ENCODE measurements around the gene CTNND1.

CTNND1 gene

DNA sequence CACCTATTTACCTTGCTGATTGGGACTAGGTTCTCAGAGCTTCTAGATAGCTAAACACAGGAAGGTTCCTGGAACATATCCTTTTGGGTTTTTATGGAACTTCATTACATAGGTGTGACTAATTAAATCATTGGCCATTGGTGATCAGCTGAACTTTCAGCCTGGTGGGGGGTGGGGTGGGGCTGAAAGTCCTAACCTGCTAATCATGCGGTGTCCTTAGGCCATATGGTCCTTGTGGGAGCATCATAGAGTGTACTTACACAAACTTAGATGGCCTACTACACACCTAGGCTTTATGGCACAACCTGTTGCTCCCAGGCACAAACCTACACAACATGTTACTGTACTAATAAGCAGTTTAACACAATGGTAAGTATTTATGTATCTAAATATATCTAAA, 28.9 kb upstream of the CTNND1 start:
- H3K18ac ChIP-seq (ENCODE audit: low read length): no peak overlapping the region
- no peak overlapping the region for H2AK5ac ChIP-seq (ENCODE audit: low read length)
- H4K8ac ChIP-seq (ENCODE audit: low read depth, low read length): no peak overlapping the region
- H4K91ac ChIP-seq (ENCODE audit: low read depth, low read length): no peak overlapping the region
- H4K12ac ChIP-seq (ENCODE audit: low read depth, low read length): no peak overlapping the region
- H3K79me2 ChIP-seq (ENCODE audit: control insufficient read depth, insufficient read depth, low read length, poor library complexity): no peaks in the 10 kb centered on the region
- no CpG with 5 or more reads among the region's 1 CpG for WGBS (ENCODE audit: extremely low coverage, insufficient coverage, insufficient read length)
- H3K79me1 ChIP-seq (ENCODE audit: low read length): no peaks in the 10 kb centered on the region
- no peak overlapping the region for H3K23ac ChIP-seq (ENCODE audit: low read length)
- no peak overlapping the region for H3K27ac ChIP-seq (ENCODE audit: low read depth, low read length)
- H3K14ac ChIP-seq (ENCODE audit: low read length): no peak overlapping the region
- DNase-seq: no peak
- peaks cover under 1 to 4% of the 10 kb centered on the region in 2 experiments for H3K36me3 ChIP-seq (ENCODE audit: control insufficient read depth in 1 of 2, insufficient read depth in 2 of 2, low read length in 2 of 2)
- no peaks in the 10 kb centered on the region for H3K4me1 ChIP-seq (ENCODE audit: control insufficient read depth in 1 of 2, insufficient read depth in 2 of 2, low read length in 2 of 2)
- no peaks in the 10 kb centered on the region for H3K9me3 ChIP-seq (ENCODE audit: insufficient read depth, low read depth, low read length)
- no peak overlapping the region for H2BK5ac ChIP-seq (ENCODE audit: low read depth, low read length, poor library complexity)
- no peak overlapping the region for H3K4me3 ChIP-seq (ENCODE audit: low read depth, low read length)
- no peaks in the 10 kb centered on the region for H3K27me3 ChIP-seq (ENCODE audit: insufficient read depth, low read length)
- H2AFZ ChIP-seq (ENCODE audit: insufficient read depth, low read length, poor library complexity): no peak overlapping the region
- no peak overlapping the region for H2BK120ac ChIP-seq (ENCODE audit: insufficient read depth, low read length, poor library complexity)
- H3K9ac ChIP-seq (ENCODE audit: low read length): no peak overlapping the region
- H2BK12ac ChIP-seq (ENCODE audit: low read length): no peak overlapping the region
- peak overlapping the region; percentile 52 for H3K4ac ChIP-seq (ENCODE audit: low read depth, low read length)
- H3K4me2 ChIP-seq (ENCODE audit: low read length): no peak overlapping the region

DNA sequence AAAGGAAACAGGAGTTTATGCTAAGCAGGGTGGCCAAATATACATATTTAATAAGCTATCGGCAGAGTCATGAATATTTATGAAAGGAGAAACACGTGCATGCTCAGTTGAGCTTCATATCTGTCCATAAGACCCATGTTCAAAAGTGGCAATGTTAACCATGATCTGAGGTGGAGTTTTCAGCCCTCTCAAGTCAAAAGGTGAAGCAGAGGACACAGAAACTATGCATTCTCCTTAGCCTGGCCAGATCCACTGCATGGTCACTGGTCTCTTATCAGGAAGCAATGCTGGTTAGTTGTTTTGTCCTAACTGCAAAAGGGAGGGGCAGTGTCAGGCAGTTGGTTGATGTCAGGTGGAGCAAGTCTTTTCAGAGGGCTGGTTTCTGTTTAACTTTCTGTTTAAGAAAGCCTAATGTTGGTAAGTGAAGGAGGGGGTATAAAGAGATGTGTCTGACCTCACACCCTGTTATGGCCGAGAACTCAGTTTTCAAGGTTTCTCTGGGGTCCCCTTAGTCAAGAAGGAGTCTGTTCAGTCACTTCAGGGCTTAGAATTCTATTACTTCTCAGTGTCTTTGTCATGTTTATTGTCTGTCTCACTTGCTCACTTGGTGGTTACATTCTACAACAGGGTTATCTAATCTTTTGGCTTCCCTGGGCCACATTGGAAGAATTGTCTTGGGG, 25.8 kb upstream of the CTNND1 start:
- Histone ChIP-seq H3K4me2 (ENCODE audit: low read length) (no peak overlapping the region), H3K14ac (ENCODE audit: low read length) (no peak overlapping the region), H2BK120ac (ENCODE audit: insufficient read depth, low read length, poor library complexity) (no peak overlapping the region), H2AK5ac (ENCODE audit: low read length) (no peak overlapping the region), H4K8ac (ENCODE audit: low read depth, low read length) (no peak overlapping the region), H2BK5ac (ENCODE audit: low read depth, low read length, poor library complexity) (no peak overlapping the region), H3K4me3 (ENCODE audit: low read depth, low read length) (no peak overlapping the region), H3K27ac (ENCODE audit: low read depth, low read length) (no peak overlapping the region), H3K9ac (ENCODE audit: low read length) (peak overlapping the region; percentile 7), H4K91ac (ENCODE audit: low read depth, low read length) (no peak overlapping the region), H3K36me3 (ENCODE audit: control insufficient read depth in 1 of 2, insufficient read depth in 2 of 2, low read length in 2 of 2) (peaks cover 7 to 12% of the 10 kb centered on the region in 2 experiments), H3K23ac (ENCODE audit: low read length) (no peak overlapping the region), H4K12ac (ENCODE audit: low read depth, low read length) (peak overlapping the region; percentile 20), H3K4me1 (ENCODE audit: control insufficient read depth in 1 of 2, insufficient read depth in 2 of 2, low read length in 2 of 2) (peaks cover 0 to under 1% of the 10 kb centered on the region in 2 experiments), H3K27me3 (ENCODE audit: insufficient read depth, low read length) (no peaks in the 10 kb centered on the region), H3K79me2 (ENCODE audit: control insufficient read depth, insufficient read depth, low read length, poor library complexity) (no peaks in the 10 kb centered on the region), H3K18ac (ENCODE audit: low read length) (no peak overlapping the region), H2AFZ (ENCODE audit: insufficient read depth, low read length, poor library complexity) (no peak overlapping the region), H2BK12ac (ENCODE audit: low read length) (no peak overlapping the region), H3K9me3 (ENCODE audit: insufficient read depth, low read depth, low read length) (no peaks in the 10 kb centered on the region), H3K79me1 (ENCODE audit: low read length) (no peaks in the 10 kb centered on the region), H3K4ac (ENCODE audit: low read depth, low read length) (no peak overlapping the region)
- DNase-seq: no peak
- WGBS (ENCODE audit: extremely low coverage, insufficient coverage, insufficient read length): no CpG with 5 or more reads among the region's 3 CpGs

DNA sequence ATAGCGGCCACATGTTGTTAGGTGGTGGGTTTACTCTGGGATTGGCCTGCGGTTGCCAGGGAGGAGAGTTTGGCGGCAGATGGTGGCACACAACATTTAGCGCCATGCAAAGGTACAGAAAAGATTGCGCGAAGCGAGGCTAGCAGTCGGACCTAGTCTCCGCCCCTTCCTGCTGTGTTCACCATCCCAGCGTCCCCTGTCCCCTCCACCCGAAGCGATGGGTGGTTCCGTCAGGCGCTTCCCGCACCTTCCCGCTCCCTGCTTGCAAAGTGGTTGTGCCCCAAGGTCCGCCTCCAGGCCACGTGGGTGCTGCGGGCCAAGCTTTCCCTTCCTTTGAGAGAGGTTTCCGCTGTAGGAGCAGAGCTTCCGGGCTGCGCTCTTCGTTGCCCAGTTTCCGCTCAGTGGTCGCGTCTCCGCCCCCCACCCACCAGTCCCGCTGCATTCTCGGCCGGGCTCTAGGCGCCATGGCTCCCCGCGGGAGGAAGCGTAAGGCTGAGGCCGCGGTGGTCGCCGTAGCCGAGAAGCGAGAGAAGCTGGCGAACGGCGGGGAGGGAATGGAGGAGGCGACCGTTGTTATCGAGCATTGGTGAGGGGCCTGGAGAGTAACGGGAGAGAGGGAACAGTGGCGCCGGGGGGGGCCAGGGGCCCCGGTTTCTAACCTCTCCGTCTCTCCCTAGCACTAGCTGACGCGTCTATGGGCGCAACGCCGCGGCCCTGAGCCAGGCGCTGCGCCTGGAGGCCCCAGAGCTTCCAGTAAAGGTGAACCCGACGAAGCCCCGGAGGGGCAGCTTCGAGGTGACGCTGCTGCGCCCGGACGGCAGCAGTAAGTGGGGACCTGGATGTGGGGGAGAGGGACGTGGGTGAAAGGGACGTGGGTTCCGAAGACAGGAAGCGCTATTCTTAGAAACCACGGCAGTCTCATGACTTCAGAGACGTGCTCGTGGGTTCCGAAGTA, 20.2 kb upstream of the CTNND1 start, which contains the start of gene SELENOH:
TSS of gene SELENOH (plus strand) at position 360 of the 955 bp plus-strand sequence. CDS start at position 465, 105 bp downstream.
- Histone ChIP-seq H3K79me1 (ENCODE audit: low read length) (peaks cover 10% of the 10 kb centered on the region), H2AFZ (ENCODE audit: insufficient read depth, low read length, poor library complexity) (peak within 1 kb of the TSS; percentile 52), H2BK5ac (ENCODE audit: low read depth, low read length, poor library complexity) (peak within 1 kb of the TSS; percentile 51), H3K4ac (ENCODE audit: low read depth, low read length) (peak within 1 kb of the TSS; percentile 99), H3K9me3 (ENCODE audit: insufficient read depth, low read depth, low read length) (no peaks in the 10 kb centered on the region), H2BK12ac (ENCODE audit: low read length) (no peak within 1 kb of the TSS), H4K12ac (ENCODE audit: low read depth, low read length) (peak within 1 kb of the TSS; percentile 94), H3K4me1 (ENCODE audit: control insufficient read depth in 1 of 2, insufficient read depth in 2 of 2, low read length in 2 of 2) (peaks cover 0 to 8% of the 10 kb centered on the region in 2 experiments), H3K27me3 (ENCODE audit: insufficient read depth, low read length) (no peaks in the 10 kb centered on the region), H3K4me2 (ENCODE audit: low read length) (peak within 1 kb of the TSS; percentile 91), H3K79me2 (ENCODE audit: control insufficient read depth, insufficient read depth, low read length, poor library complexity) (peaks cover 9% of the 10 kb centered on the region), H3K18ac (ENCODE audit: low read length) (peak within 1 kb of the TSS; percentile 50), H3K23ac (ENCODE audit: low read length) (peak within 1 kb of the TSS; percentile 76), H3K4me3 (ENCODE audit: low read depth, low read length) (peak within 1 kb of the TSS; percentile 79), H4K8ac (ENCODE audit: low read depth, low read length) (peak within 1 kb of the TSS; percentile 95), H3K9ac (ENCODE audit: low read length) (peak within 1 kb of the TSS; percentile 99), H2BK120ac (ENCODE audit: insufficient read depth, low read length, poor library complexity) (peak within 1 kb of the TSS; percentile 47), H2AK5ac (ENCODE audit: low read length) (peak within 1 kb of the TSS; percentile 87), H3K36me3 (ENCODE audit: control insufficient read depth in 1 of 2, insufficient read depth in 2 of 2, low read length in 2 of 2) (peaks cover 15 to 37% of the 10 kb centered on the region in 2 experiments), H3K27ac (ENCODE audit: low read depth, low read length) (peak within 1 kb of the TSS; percentile 57), H4K91ac (ENCODE audit: low read depth, low read length) (peak within 1 kb of the TSS; percentile 62), H3K14ac (ENCODE audit: low read length) (peak within 1 kb of the TSS; percentile 78)
- WGBS (ENCODE audit: extremely low coverage, insufficient coverage, insufficient read length): no CpG with 5 or more reads among the region's 75 CpGs
- peak; percentile 97 to 98 for DNase-seq

DNA sequence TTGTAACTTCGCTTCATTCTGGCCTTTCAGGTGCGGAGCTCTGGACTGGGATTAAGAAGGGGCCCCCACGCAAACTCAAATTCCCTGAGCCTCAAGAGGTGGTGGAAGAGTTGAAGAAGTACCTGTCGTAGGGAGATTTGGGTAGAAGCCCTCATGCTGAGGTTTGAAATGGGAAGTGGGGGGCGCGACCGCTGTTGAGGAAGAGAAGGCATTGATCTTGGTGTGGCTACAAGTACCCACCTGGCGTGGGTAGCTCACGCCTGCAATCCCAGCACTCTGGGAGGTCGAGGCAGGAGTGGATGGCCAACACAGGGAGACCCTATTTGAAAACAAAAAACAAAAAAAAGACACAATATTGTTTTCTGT, 19.5 kb upstream of the CTNND1 start:
- H2AFZ ChIP-seq (ENCODE audit: insufficient read depth, low read length, poor library complexity): peak overlapping the region; percentile 19
- no CpG with 5 or more reads among the region's 10 CpGs for WGBS (ENCODE audit: extremely low coverage, insufficient coverage, insufficient read length)
- peak overlapping the region; percentile 9 for H2BK120ac ChIP-seq (ENCODE audit: insufficient read depth, low read length, poor library complexity)
- H3K14ac ChIP-seq (ENCODE audit: low read length): peak overlapping the region; percentile 78
- no peaks in the 10 kb centered on the region for H3K9me3 ChIP-seq (ENCODE audit: insufficient read depth, low read depth, low read length)
- peak overlapping the region; percentile 80 for H4K8ac ChIP-seq (ENCODE audit: low read depth, low read length)
- peak overlapping the region; percentile 91 for H3K4me2 ChIP-seq (ENCODE audit: low read length)
- peak overlapping the region; percentile 99 for H3K4ac ChIP-seq (ENCODE audit: low read depth, low read length)
- peak overlapping the region; percentile 50 for H3K18ac ChIP-seq (ENCODE audit: low read length)
- H4K91ac ChIP-seq (ENCODE audit: low read depth, low read length): peak overlapping the region; percentile 62
- H3K36me3 ChIP-seq (ENCODE audit: control insufficient read depth in 1 of 2, insufficient read depth in 2 of 2, low read length in 2 of 2): peaks cover 15 to 37% of the 10 kb centered on the region in 2 experiments
- peaks cover 9% of the 10 kb centered on the region for H3K79me2 ChIP-seq (ENCODE audit: control insufficient read depth, insufficient read depth, low read length, poor library complexity)
- peaks cover 10% of the 10 kb centered on the region for H3K79me1 ChIP-seq (ENCODE audit: low read length)
- H4K12ac ChIP-seq (ENCODE audit: low read depth, low read length): peak overlapping the region; percentile 40
- H3K4me1 ChIP-seq (ENCODE audit: control insufficient read depth in 1 of 2, insufficient read depth in 2 of 2, low read length in 2 of 2): peaks cover 0 to 8% of the 10 kb centered on the region in 2 experiments
- no peak overlapping the region for H3K27ac ChIP-seq (ENCODE audit: low read depth, low read length)
- H2BK5ac ChIP-seq (ENCODE audit: low read depth, low read length, poor library complexity): peak overlapping the region; percentile 51
- H3K4me3 ChIP-seq (ENCODE audit: low read depth, low read length): peak overlapping the region; percentile 79
- no peak overlapping the region for H3K23ac ChIP-seq (ENCODE audit: low read length)
- peak overlapping the region; percentile 99 for H3K9ac ChIP-seq (ENCODE audit: low read length)
- no peak for DNase-seq
- H2AK5ac ChIP-seq (ENCODE audit: low read length): peak overlapping the region; percentile 87
- no peak overlapping the region for H2BK12ac ChIP-seq (ENCODE audit: low read length)
- H3K27me3 ChIP-seq (ENCODE audit: insufficient read depth, low read length): no peaks in the 10 kb centered on the region

Data from trophoblast cell (in vitro differentiated cells and primary cell).